CD4-positive, alpha-beta T cell (primary cell): ENCODE measurements around the gene C10orf62. TPM values are rescaled to one million over a fixed set of nuclear protein-coding genes. Genes with fewer than 3 reads are reported as not detected.

Experiments
- ATAC-seq: fragments of 200-7000 bp; cut with Tn5 transposase; one replicate; pipeline ENCODE4 v1.10.0; 2022; ENCODE audit warnings: mild to moderate bottlenecking; ENCODE audit not compliant: poor library complexity
- CTCF ChIA-PET: fragments of 350-600 bp; sonication (Branson Sonifier 250); formaldehyde crosslinking; loops from one replicate; lab custom pipeline; 2021; ENCODE audit warnings: antibody characterized with exemption, inconsistent platforms; lab: Charles Lee
- POLR2A ChIA-PET: fragments of 350-600 bp; sonication (Branson Sonifier 250); formaldehyde crosslinking; loops from one replicate; lab custom pipeline; 2021; ENCODE audit warnings: antibody characterized with exemption, inconsistent platforms; lab: Charles Lee
- DNase-seq, 14 experiments: peaks; one replicate each; pipeline ENCODE4 v3.0.0-alpha.2; 2013 to 2020; ENCODE audit warnings: mixed read lengths in 2 of 14
- H3K27ac ChIP-seq, 2 donors: one replicate each; pipeline versions ENCODE4 v1.5.1 to v1.7.0; 2013; ENCODE audit warnings: low read length in 2 of 2, low read depth in 1 of 2, mild to moderate bottlenecking in 1 of 2
- H3K27me3 ChIP-seq, 2 experiments: 1 replicate in 1 of 2; 2 replicates in 1 of 2; pipeline versions ENCODE4 v1.6.1 to v1.7.0; 2013; ENCODE audit warnings: low read length in 2 of 2, control low read depth in 1 of 2, mild to moderate bottlenecking in 1 of 2, moderate library complexity in 1 of 2; ENCODE audit not compliant: insufficient read depth in 2 of 2, control insufficient read depth in 1 of 2
- H3K36me3 ChIP-seq: one replicate; pipeline ENCODE4 v1.6.1; 2013; ENCODE audit warnings: low read length, control low read depth; ENCODE audit not compliant: insufficient read depth
- H3K4me1 ChIP-seq: one replicate; pipeline ENCODE4 v1.6.1; 2013; ENCODE audit warnings: low read length, control low read depth; ENCODE audit not compliant: insufficient read depth
- H3K4me3 ChIP-seq: one replicate; pipeline ENCODE4 v1.5.1; 2013; ENCODE audit warnings: mild to moderate bottlenecking, low read length, moderate library complexity
- H3K9me3 ChIP-seq, 2 experiments: 1 replicate in 1 of 2; 2 replicates in 1 of 2; pipeline versions ENCODE4 v1.6.1 to v1.7.0; 2013; ENCODE audit warnings: low read length in 2 of 2, mild to moderate bottlenecking in 2 of 2, control low read depth in 1 of 2, moderate library complexity in 1 of 2; ENCODE audit not compliant: control insufficient read depth in 1 of 2, insufficient read depth in 1 of 2
- H3K27ac Mint-ChIP-seq: one replicate; pipeline ENCODE4 v1.8.0; 2020; ENCODE audit warnings: mixed read lengths
- H3K27me3 Mint-ChIP-seq: one replicate; pipeline ENCODE4 v1.8.0; 2021; ENCODE audit warnings: mixed read lengths
- H3K36me3 Mint-ChIP-seq: one replicate; pipeline ENCODE4 v1.8.0; 2021; ENCODE audit warnings: low read depth, mixed read lengths
- H3K4me1 Mint-ChIP-seq: one replicate; pipeline ENCODE4 v1.8.0; 2021; ENCODE audit warnings: low read depth, mixed read lengths
- H3K4me3 Mint-ChIP-seq: one replicate; pipeline ENCODE4 v1.8.0; 2020; ENCODE audit warnings: mild to moderate bottlenecking, mixed read lengths
- H3K9me3 Mint-ChIP-seq: one replicate; pipeline ENCODE4 v1.8.0; 2020; ENCODE audit warnings: mixed read lengths
- CTCF ChIP-seq: fragments of 200-600 bp; IDR thresholded peaks from one replicate; pipeline ENCODE4 v1.8.0; 2022; ENCODE audit warnings: antibody characterized with exemption, mild to moderate bottlenecking
- intact Hi-C, 2 experiments: fragments of 100-400 bp; cut with DNase I in 1 of 2; cut with micrococcal nuclease in 1 of 2; formaldehyde crosslinking; loops; one replicate each; pipeline versions ENCODE4 v1.15.1 to v1.9.0; 2023 to 2025; cut with DNase I, micrococcal nuclease
- total RNA-seq, 174 experiments: library from RNA in 2 of 174; stranded (reverse) in 2 of 174; gene quantifications; one replicate each; pipeline ENCODE4 v1.2.3 and lab custom pipeline; 2021 to 2026

Gene C10orf62
- total RNA-seq, 2 experiments from 2014 or later, result not detected

GRCh38 chr10:97577701-97578100 lies 11.8 kb upstream of the C10orf62 start:
- ATAC-seq, result no peak
- Histone ChIP-seq H3K4me1 (no peaks in the 10 kb centered on the region), H3K4me3 (no peak overlapping the region), H3K27me3 (peaks cover 2 to 5% of the 10 kb centered on the region in 2 experiments), H3K27ac (no peak overlapping the region), H3K36me3 (no peaks in the 10 kb centered on the region), H3K9me3 (no peaks in the 10 kb centered on the region)
- Mint-ChIP-seq H3K27ac (no peak overlapping the region), H3K4me3 (no peak overlapping the region), H3K36me3 (no peaks in the 10 kb centered on the region), H3K9me3 (no peaks in the 10 kb centered on the region), H3K4me1 (no peaks in the 10 kb centered on the region), H3K27me3 (no peaks in the 10 kb centered on the region)
- no peak for TF ChIP-seq CTCF
- CTCF ChIA-PET, result no interaction called here
- intact Hi-C loops, result no loop called here
- POLR2A ChIA-PET, result interaction anchor here (0.5 kb wide), 1 partner anchor 319 kb away, joined by 3 read pairs; no protein-coding TSS in a partner anchor
- no peak for DNase-seq

- DNase-seq (no peak), ATAC-seq (no peak)
- Histone ChIP-seq H3K4me1 (no peaks in the 10 kb centered on the region), H3K4me3 (no peak overlapping the region), H3K27ac (no peak overlapping the region), H3K27me3 (peaks cover 2 to 5% of the 10 kb centered on the region in 2 experiments), H3K36me3 (no peaks in the 10 kb centered on the region), H3K9me3 (no peaks in the 10 kb centered on the region)
- Mint-ChIP-seq H3K4me1 (no peaks in the 10 kb centered on the region), H3K4me3 (no peak overlapping the region), H3K9me3 (no peaks in the 10 kb centered on the region), H3K27ac (no peak overlapping the region), H3K27me3 (no peaks in the 10 kb centered on the region), H3K36me3 (no peaks in the 10 kb centered on the region)
- POLR2A ChIA-PET, result interaction anchor here (0.5 kb wide), 1 partner anchor 319 kb away, joined by 3 read pairs; no protein-coding TSS in a partner anchor
- no peak for TF ChIP-seq CTCF
- intact Hi-C loops, result no loop called here
- CTCF ChIA-PET, result no interaction called here
Measured at GRCh38 chr10:97578171-97578844, 11.2 kb upstream of the C10orf62 start.

GRCh38 chr10:97580421-97581367 lies 8.8 kb upstream of the C10orf62 start:
- Mint-ChIP-seq H3K4me1 (no peaks in the 10 kb centered on the region), H3K9me3 (no peaks in the 10 kb centered on the region), H3K36me3 (no peaks in the 10 kb centered on the region), H3K27me3 (no peaks in the 10 kb centered on the region), H3K4me3 (no peak overlapping the region), H3K27ac (no peak overlapping the region)
- CTCF ChIA-PET, result no interaction called here
- ATAC-seq (no peak), DNase-seq (no peak)
- peaks cover 2 to 5% of the 10 kb centered on the region in 2 experiments for H3K27me3 ChIP-seq
- H3K4me1 ChIP-seq, result no peaks in the 10 kb centered on the region
- no peak overlapping the region for H3K27ac ChIP-seq
- intact Hi-C loops, result no loop called here
- no peak overlapping the region for H3K4me3 ChIP-seq
- POLR2A ChIA-PET, result no interaction called here
- no peaks in the 10 kb centered on the region for H3K36me3 ChIP-seq
- no peak for TF ChIP-seq CTCF
- H3K9me3 ChIP-seq, result no peaks in the 10 kb centered on the region
